Upper lobe of left lung (tissue), 4 donors: ENCODE measurements around the gene FNDC1.

Source experiments
- EP300 ChIP-seq, 4 donors: sonication (generic); formaldehyde crosslinking; IDR thresholded peaks; one replicate each; pipeline ENCODE4 v1.5.1; 2017; ENCODE audit warnings: antibody characterized with exemption in 4 of 4, control low read depth in 2 of 4
- POLR2A ChIP-seq, 4 donors: fragments of 450-650 bp; IDR thresholded peaks; one replicate each; pipeline ENCODE4 v1.5.1; 2016 to 2017; ENCODE audit warnings: antibody characterized with exemption in 4 of 4, mild to moderate bottlenecking in 2 of 4
- POLR2AphosphoS5 ChIP-seq, 2 donors: sonication (generic); formaldehyde crosslinking; IDR thresholded peaks; one replicate each; pipeline ENCODE4 v1.5.1; 2017; ENCODE audit warnings: antibody characterized with exemption in 2 of 2
- TF ChIP-seq, protein P1 (sequence below), 6 experiments: fragments of 450-650 bp in 4 of 6; fragments of 200-600 bp in 2 of 6; sonication (generic) in 2 of 6; IDR thresholded peaks; one replicate each; pipeline ENCODE4 v1.5.1; 2016 to 2019; ENCODE audit warnings: antibody characterized with exemption in 6 of 6

DNA sequence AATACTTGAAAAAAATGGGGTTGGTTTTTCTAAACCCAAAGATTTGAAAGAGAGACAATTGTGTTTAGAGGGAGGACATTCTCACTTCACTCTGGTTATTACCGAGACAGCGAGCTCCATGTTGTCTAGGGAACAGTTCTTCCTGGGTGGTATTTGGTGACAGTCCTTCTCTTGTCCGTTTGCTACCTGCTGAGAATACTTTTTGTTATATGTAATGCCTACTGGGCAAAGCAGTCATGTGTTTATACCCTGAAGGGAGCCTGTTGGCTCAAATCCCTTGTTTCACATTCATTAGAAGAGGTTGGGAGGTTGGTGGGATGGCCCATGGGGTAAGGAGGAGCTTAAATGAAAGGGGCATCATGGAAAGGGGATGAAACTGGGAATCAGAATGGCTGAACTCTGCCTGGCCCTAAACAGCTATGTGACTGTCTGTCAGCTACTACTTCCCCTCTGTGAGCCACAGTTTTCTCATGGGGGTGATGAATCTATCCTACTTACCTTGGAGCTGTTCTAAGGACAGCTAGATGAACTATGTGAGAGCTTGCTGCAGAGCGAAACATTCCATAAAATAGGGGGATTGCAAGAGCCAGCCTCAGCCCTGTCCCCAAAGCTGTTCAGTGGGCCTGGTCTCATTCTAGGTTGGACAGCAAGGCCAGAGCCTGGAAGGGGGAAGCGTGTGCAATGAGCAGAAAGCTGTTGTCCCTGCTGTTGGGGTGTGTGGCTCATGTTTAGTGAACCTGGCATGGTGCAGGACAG is 43.5 kb downstream of the FNDC1 start:
- TF ChIP-seq POLR2A (IDR thresholded peaks at IDR 0.05) (no peak), POLR2AphosphoS5 (IDR thresholded peaks at IDR 0.05) (no peak), EP300 (IDR thresholded peaks at IDR 0.05) (no peak)
- TF ChIP-seq, protein P1, sequence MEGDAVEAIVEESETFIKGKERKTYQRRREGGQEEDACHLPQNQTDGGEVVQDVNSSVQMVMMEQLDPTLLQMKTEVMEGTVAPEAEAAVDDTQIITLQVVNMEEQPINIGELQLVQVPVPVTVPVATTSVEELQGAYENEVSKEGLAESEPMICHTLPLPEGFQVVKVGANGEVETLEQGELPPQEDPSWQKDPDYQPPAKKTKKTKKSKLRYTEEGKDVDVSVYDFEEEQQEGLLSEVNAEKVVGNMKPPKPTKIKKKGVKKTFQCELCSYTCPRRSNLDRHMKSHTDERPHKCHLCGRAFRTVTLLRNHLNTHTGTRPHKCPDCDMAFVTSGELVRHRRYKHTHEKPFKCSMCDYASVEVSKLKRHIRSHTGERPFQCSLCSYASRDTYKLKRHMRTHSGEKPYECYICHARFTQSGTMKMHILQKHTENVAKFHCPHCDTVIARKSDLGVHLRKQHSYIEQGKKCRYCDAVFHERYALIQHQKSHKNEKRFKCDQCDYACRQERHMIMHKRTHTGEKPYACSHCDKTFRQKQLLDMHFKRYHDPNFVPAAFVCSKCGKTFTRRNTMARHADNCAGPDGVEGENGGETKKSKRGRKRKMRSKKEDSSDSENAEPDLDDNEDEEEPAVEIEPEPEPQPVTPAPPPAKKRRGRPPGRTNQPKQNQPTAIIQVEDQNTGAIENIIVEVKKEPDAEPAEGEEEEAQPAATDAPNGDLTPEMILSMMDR (IDR thresholded peaks at IDR 0.05) = no peak
